ENCODE results near the gene GREB1.

GREB1 gene

GRCh38 chr2:11582612-11582861, 48.7 kb downstream of the GREB1 start:
- no peak for DNase-seq

GRCh38 chr2:11582862-11583752, 49.3 kb downstream of the GREB1 start:
- DNase-seq, result peak; percentile 91

- DNase-seq, result peak; percentile 86
Measured at GRCh38 chr2:11583840-11584524, 50.1 kb downstream of the GREB1 start.

DNA sequence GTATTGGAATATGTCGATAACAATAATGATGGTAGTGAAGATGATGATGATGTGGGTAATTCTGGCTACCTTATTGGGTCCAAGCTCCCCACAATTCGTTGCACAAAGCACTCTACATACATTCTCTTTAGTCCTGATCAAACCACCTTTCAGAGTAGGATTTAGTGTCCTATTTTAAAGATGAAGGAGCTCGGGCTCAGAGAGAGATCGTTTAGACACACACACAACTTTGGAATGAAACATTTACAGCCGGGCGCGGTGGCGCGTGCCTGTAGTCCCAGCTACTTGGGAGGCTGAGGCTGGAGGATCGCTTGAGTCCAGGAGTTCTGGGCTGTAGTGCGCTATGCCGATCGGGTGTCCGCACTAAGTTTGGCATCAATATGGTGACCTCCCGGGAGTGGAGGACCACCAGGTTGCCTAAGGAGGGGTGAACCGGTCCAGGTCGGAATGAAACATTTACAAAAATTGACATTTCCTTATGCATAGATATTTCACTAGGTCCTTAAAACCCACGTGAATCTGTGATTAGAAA, 50.7 kb downstream of the GREB1 start:
- no peak for DNase-seq

DNA sequence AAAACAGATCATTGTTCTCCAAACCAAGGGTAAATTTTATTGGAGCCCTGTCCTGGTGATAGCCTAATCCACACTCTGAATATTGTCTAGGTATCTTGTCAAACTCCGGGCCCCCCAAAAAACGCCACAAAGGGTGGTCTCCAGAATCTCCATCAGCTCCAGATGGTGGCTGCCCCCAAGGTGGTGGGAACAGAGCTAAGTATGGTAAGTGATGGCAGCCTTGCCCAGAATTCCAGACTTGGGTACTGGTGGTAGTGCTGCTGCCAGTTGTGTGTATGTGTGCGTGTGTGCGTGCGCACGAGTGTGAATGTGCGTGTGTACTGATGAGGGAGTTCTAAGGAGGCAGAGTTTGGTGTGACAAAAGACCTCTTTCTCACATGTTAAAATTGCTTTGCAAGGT, 51.2 kb downstream of the GREB1 start:
- no peak for DNase-seq

- no peak for DNase-seq
Measured at GRCh38 chr2:11588228-11589110, 54.6 kb downstream of the GREB1 start.

GRCh38 chr2:11589316-11589940, 55.6 kb downstream of the GREB1 start:
- no peak for DNase-seq

DNA sequence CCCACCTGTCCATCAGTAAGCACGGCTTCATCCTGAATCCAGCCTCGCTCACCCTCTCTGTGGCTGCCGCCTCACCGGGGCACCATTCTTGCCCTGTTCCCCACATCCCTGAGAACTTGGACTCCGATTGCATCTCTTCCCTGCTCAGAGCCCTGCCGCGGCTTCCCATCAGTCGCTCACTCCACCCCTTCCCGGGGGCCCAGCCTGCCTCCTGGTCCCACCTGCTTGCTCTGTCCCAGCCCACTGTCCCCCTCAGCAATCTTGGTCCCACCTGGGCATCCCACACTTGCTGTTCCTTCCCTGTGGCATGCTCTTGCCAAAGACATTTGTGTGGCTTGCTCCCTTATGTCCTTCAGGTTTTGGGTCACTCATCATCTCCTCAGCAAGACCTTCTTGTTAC, 56.3 kb downstream of the GREB1 start:
- DNase-seq, result no peak

DNA sequence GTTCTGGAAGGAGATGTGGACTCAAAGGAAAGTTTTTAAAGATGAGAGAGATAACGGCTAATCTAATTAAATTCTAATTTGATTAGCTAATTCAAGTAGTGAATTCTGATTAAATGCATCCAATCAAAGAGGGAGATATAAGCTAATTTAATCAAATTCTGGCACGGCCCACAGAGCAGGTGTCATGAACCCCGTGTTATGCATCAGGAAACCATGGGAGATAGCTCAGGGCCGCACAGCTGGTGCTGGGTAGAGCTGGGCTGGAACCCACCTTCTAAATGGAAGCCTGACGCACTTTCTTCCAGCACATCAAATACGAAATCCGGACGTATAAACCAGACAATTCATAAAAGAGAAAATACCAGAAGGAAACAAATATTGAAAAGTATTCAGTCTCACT, 57.2 kb downstream of the GREB1 start:
- no peak for DNase-seq

- DNase-seq, result no peak
Measured at GRCh38 chr2:11592671-11593574, 59.1 kb downstream of the GREB1 start.

- DNase-seq, result no peak
Measured at GRCh38 chr2:11596801-11597200, 63.0 kb downstream of the GREB1 start.

- DNase-seq, result no peak
Measured at GRCh38 chr2:11597538-11598225, 63.8 kb downstream of the GREB1 start.

GRCh38 chr2:11598228-11598731, 64.4 kb downstream of the GREB1 start:
- DNase-seq, result no peak

DNA sequence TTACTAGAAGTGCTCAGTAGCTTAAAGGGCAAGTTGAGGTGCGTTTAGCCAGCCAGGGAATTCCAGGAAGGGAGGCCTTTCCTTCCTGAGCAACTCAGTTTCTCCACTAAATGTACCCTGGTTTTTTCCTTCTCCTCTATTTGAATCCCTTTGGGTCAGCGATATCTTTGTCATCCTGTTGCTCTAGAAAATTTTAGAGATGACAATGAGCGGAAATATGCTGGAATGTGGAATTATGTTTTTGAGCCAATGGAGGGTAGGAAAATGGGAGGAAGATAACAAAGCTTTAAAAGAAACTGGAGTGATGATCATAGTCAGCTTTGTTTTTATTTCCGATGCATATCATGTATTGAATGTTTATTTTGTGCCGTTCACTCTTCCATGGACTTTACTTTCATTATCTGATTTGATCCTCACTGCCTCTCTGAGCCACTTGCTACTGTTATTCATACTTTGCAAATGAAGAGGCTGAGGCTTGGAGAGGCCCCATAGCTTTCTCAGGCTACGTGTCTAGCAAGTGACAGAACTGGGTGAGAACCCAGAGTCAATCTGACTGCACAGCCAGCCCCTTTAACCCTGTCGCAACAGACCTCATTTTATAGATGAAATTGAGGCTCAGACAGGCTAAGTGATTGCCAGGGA, 68.8 kb downstream of the GREB1 start:
- no peak for DNase-seq

GRCh38 chr2:11610624-11611242, 76.9 kb downstream of the GREB1 start:
- DNase-seq, result no peak

GRCh38 chr2:11611251-11611650, 77.4 kb downstream of the GREB1 start:
- no peak for DNase-seq

GRCh38 chr2:11612553-11613215, 78.8 kb downstream of the GREB1 start:
- DNase-seq, result no peak

DNA sequence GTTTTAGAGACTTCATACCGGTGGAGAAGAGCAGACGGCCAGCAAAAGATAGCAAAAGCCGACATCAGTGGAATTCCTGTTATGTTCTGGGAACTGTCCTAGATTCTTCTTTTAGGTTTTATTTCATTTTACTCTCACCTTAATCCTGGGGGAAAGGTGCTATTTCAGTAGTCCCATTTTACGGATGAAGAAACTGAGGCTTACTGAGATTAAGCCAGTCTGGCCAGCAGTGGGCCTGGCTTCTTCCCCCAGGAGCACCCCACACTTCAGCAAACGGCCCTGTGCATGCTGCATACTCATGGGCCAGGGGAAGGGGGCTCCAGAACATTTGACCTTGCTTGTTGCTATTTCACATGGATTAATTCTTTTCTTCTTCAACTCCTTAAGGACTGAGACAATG, 79.5 kb downstream of the GREB1 start:
- DNase-seq, result no peak

DNA sequence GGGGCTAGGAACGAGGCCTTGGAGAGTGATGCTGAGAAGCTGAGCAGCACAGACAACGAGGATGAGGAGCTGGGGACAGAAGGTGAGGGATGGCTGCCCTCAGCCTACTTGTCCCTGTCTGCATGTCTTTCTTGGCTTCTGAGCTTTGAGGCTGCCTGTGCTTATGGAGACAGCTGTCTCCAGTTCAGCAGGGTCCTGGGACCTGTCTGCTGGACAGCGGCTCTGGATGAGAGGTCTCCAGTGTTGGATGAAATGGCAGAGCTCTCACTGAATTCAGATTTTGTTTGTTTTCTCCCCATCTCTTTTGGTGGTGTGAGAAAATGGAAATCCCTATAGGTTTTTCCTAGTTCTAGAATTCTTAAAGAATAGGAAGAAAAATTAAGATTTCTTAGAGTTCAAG, 81.4 kb downstream of the GREB1 start:
- no peak for DNase-seq

Data from NCI-H345 (cell line).